ENCODE data around the gene PDPN. TPM values are rescaled to one million over a fixed set of nuclear protein-coding genes. Genes with fewer than 3 reads are reported as not detected.
"Not testable (repeated sequence)": the region's sequence is repeated elsewhere in the genome, so short reads cannot be mapped to it uniquely, and the experiment has no call there.

Gene PDPN
- total and polyA plus RNA-seq, 2 donors from 2014 or later: 4.6 to 7.4 TPM

DNA sequence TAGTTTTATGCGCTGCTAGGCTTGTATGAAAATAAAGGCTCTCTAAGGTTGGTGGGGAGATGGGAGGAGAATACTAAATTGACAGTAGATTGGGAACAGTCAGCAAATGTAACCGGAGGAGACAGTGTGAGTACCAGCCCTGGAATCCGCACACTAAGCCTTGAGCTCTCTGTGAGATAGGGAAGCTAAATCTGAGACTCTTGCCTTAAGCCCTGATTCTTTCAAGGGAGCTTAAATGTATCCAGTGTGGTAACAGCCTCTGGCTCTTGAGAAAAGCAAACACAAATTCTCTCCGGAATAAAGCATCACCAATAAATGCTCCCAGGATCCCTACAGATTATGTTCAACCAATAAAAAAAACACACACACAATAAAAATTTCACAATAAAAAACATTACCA, 33.0 kb upstream of the PDPN start:
- H3K9me3 ChIP-seq (ENCODE audit: control insufficient read depth in 2 of 3, insufficient read depth in 1 of 3, low read length in 3 of 3): no peaks in the 10 kb centered on the region
- H3K4me1 ChIP-seq (ENCODE audit: control insufficient read depth in 2 of 3, insufficient read depth in 2 of 3, low read depth in 1 of 3, low read length in 3 of 3): no peaks in the 10 kb centered on the region
- FAIRE-seq (no peak), DNase-seq (no peak)
- H3K4me3 ChIP-seq (ENCODE audit: low read length in 3 of 3): no peak overlapping the region
- H3K36me3 ChIP-seq (ENCODE audit: control insufficient read depth in 2 of 3, insufficient read depth in 3 of 3, low read length in 3 of 3): no peaks in the 10 kb centered on the region
- H3K9ac ChIP-seq (ENCODE audit: low read length in 3 of 3): no peak overlapping the region
- intact Hi-C loops (cut with DNase I): no loop called here
- no peak overlapping the region for H3K27ac ChIP-seq (ENCODE audit: low read depth in 2 of 2, low read length in 2 of 2)
- H3K27me3 ChIP-seq (ENCODE audit: control insufficient read depth, insufficient read depth, low read length): no peaks in the 10 kb centered on the region
- TF ChIP-seq, protein P1, sequence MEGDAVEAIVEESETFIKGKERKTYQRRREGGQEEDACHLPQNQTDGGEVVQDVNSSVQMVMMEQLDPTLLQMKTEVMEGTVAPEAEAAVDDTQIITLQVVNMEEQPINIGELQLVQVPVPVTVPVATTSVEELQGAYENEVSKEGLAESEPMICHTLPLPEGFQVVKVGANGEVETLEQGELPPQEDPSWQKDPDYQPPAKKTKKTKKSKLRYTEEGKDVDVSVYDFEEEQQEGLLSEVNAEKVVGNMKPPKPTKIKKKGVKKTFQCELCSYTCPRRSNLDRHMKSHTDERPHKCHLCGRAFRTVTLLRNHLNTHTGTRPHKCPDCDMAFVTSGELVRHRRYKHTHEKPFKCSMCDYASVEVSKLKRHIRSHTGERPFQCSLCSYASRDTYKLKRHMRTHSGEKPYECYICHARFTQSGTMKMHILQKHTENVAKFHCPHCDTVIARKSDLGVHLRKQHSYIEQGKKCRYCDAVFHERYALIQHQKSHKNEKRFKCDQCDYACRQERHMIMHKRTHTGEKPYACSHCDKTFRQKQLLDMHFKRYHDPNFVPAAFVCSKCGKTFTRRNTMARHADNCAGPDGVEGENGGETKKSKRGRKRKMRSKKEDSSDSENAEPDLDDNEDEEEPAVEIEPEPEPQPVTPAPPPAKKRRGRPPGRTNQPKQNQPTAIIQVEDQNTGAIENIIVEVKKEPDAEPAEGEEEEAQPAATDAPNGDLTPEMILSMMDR (IDR thresholded peaks at IDR 0.05; ENCODE audit: borderline replicate concordance, extremely low read depth, insufficient read depth): no peak

- TF ChIP-seq, protein P1 (IDR thresholded peaks at IDR 0.05; ENCODE audit: borderline replicate concordance, extremely low read depth, insufficient read depth): no peak
- H3K9me3 ChIP-seq (ENCODE audit: control insufficient read depth in 2 of 3, insufficient read depth in 1 of 3, low read length in 3 of 3): no peaks in the 10 kb centered on the region
- no peak for FAIRE-seq
- intact Hi-C loops (cut with DNase I): no loop called here
- DNase-seq: no peak
- H3K4me3 ChIP-seq (ENCODE audit: low read length in 3 of 3): no peak overlapping the region
- H3K27me3 ChIP-seq (ENCODE audit: control insufficient read depth, insufficient read depth, low read length): no peaks in the 10 kb centered on the region
- H3K27ac ChIP-seq (ENCODE audit: low read depth in 2 of 2, low read length in 2 of 2): no peak overlapping the region
- H3K4me1 ChIP-seq (ENCODE audit: control insufficient read depth in 2 of 3, insufficient read depth in 2 of 3, low read depth in 1 of 3, low read length in 3 of 3): no peaks in the 10 kb centered on the region
- H3K36me3 ChIP-seq (ENCODE audit: control insufficient read depth in 2 of 3, insufficient read depth in 3 of 3, low read length in 3 of 3): no peaks in the 10 kb centered on the region
- no peak overlapping the region for H3K9ac ChIP-seq (ENCODE audit: low read length in 3 of 3)
Observed at GRCh38 chr1:13554798-13555197, 28.8 kb upstream of the PDPN start.

- Histone ChIP-seq H3K27me3 (ENCODE audit: control insufficient read depth, insufficient read depth, low read length) (no peaks in the 10 kb centered on the region), H3K9me3 (ENCODE audit: control insufficient read depth in 2 of 3, insufficient read depth in 1 of 3, low read length in 3 of 3) (no peaks in the 10 kb centered on the region), H3K36me3 (ENCODE audit: control insufficient read depth in 2 of 3, insufficient read depth in 3 of 3, low read length in 3 of 3) (no peaks in the 10 kb centered on the region), H3K4me1 (ENCODE audit: control insufficient read depth in 2 of 3, insufficient read depth in 2 of 3, low read depth in 1 of 3, low read length in 3 of 3) (no peaks in the 10 kb centered on the region), H3K4me3 (ENCODE audit: low read length in 3 of 3) (no peak overlapping the region), H3K9ac (ENCODE audit: low read length in 3 of 3) (no peak overlapping the region), H3K27ac (ENCODE audit: low read depth in 2 of 2, low read length in 2 of 2) (no peak overlapping the region)
- intact Hi-C loops (cut with DNase I): no loop called here
- TF ChIP-seq, protein P1 (IDR thresholded peaks at IDR 0.05; ENCODE audit: borderline replicate concordance, extremely low read depth, insufficient read depth): no peak
- DNase-seq (no peak), FAIRE-seq (no peak)
Observed at GRCh38 chr1:13556224-13556764, 27.3 kb upstream of the PDPN start.

GRCh38 chr1:13560541-13560940, 23.1 kb upstream of the PDPN start:
- H3K9me3 ChIP-seq (ENCODE audit: control insufficient read depth in 2 of 3, insufficient read depth in 1 of 3, low read length in 3 of 3): no peaks in the 10 kb centered on the region
- no peak overlapping the region for H3K27ac ChIP-seq (ENCODE audit: low read depth in 2 of 2, low read length in 2 of 2)
- TF ChIP-seq, protein P1 (IDR thresholded peaks at IDR 0.05; ENCODE audit: borderline replicate concordance, extremely low read depth, insufficient read depth): no peak
- no peaks in the 10 kb centered on the region for H3K4me1 ChIP-seq (ENCODE audit: control insufficient read depth in 2 of 3, insufficient read depth in 2 of 3, low read depth in 1 of 3, low read length in 3 of 3)
- no peak overlapping the region for H3K9ac ChIP-seq (ENCODE audit: low read length in 3 of 3)
- intact Hi-C loops (cut with DNase I): no loop called here
- DNase-seq: no peak
- no peak overlapping the region for H3K4me3 ChIP-seq (ENCODE audit: low read length in 3 of 3)
- H3K27me3 ChIP-seq (ENCODE audit: control insufficient read depth, insufficient read depth, low read length): no peaks in the 10 kb centered on the region
- H3K36me3 ChIP-seq (ENCODE audit: control insufficient read depth in 2 of 3, insufficient read depth in 3 of 3, low read length in 3 of 3): no peaks in the 10 kb centered on the region
- no peak for FAIRE-seq

DNA sequence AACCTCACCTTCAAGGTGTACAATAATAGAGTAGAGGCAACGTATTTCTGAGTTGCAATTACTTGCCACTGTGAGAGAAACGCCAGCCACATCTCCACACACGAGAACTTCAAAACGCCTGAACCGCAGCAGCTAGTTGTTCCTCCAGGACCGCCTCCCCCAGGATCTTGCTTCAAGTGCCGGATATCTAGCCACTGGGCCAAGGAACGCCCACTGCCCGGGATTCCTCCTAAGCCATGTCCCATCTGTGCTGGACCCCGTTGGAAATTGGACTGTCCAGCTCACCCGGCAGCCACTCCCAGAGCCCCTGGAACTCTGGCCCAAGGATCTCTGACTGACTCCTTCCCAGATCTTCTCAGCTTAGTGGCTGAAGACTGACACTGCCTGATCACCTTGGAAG, 20.7 kb upstream of the PDPN start:
- H3K4me3 ChIP-seq (ENCODE audit: low read length in 3 of 3); H3K27me3 ChIP-seq (ENCODE audit: control insufficient read depth, insufficient read depth, low read length); DNase-seq; H3K9me3 ChIP-seq (ENCODE audit: control insufficient read depth in 2 of 3, insufficient read depth in 1 of 3, low read length in 3 of 3); H3K36me3 ChIP-seq (ENCODE audit: control insufficient read depth in 2 of 3, insufficient read depth in 3 of 3, low read length in 3 of 3); intact Hi-C loops (cut with DNase I); H3K9ac ChIP-seq (ENCODE audit: low read length in 3 of 3); H3K4me1 ChIP-seq (ENCODE audit: control insufficient read depth in 2 of 3, insufficient read depth in 2 of 3, low read depth in 1 of 3, low read length in 3 of 3); FAIRE-seq; H3K27ac ChIP-seq (ENCODE audit: low read depth in 2 of 2, low read length in 2 of 2): not testable (repeated sequence)

All from kidney (tissue), 14 donors.